SK-N-SH treated with all-trans-retinoic acid at 6 μM for 48 hours (cell line): Measurements from ENCODE around the gene DOCK2.

Experiments used
- ATAC-seq: fragments of 200-7000 bp; cut with Tn5 transposase; 3 replicates; pipeline ENCODE4 v1.9.1; 2020; ENCODE audit warnings: mild to moderate bottlenecking, moderate library complexity
- ARNTL ChIP-seq: fragments of 450-650 bp; formaldehyde crosslinking; IDR thresholded peaks from 2 replicates; pipeline ENCODE4 v1.5.0; 2020; ENCODE audit warnings: low read depth, mild to moderate bottlenecking, moderate library complexity, borderline replicate concordance
- BACH2 ChIP-seq: fragments of 250-450 bp; sonication (Bioruptor Pico); IDR thresholded peaks from 2 replicates; pipeline ENCODE4 v1.9.0; 2021; ENCODE audit warnings: mild to moderate bottlenecking, borderline replicate concordance
- CSDC2 ChIP-seq: fragments of 250-450 bp; sonication (Bioruptor Pico); IDR thresholded peaks from 2 replicates; pipeline ENCODE4 v1.5.0; 2020; ENCODE audit warnings: mild to moderate bottlenecking, moderate library complexity
- GLIS3 ChIP-seq: fragments of 250-450 bp; sonication (Bioruptor Pico); IDR thresholded peaks from 2 replicates; pipeline ENCODE4 v1.5.0; 2020; ENCODE audit warnings: mild to moderate bottlenecking, moderate library complexity
- ISL1 ChIP-seq: fragments of 250-450 bp; sonication (Bioruptor Pico); IDR thresholded peaks from 2 replicates; pipeline ENCODE4 v2.1.2; 2022; ENCODE audit warnings: mild to moderate bottlenecking, moderate library complexity
- OSR1 ChIP-seq: fragments of 250-450 bp; sonication (Bioruptor Pico); IDR thresholded peaks from 2 replicates; pipeline ENCODE4 v1.8.0; 2022; ENCODE audit warnings: moderate library complexity, mild to moderate bottlenecking, inconsistent platforms
- PPARA ChIP-seq: fragments of 250-450 bp; sonication (Bioruptor Pico); IDR thresholded peaks from 2 replicates; pipeline ENCODE4 v1.5.0; 2020; ENCODE audit warnings: mild to moderate bottlenecking, borderline replicate concordance
- SNAI2 ChIP-seq: fragments of 250-450 bp; sonication (Bioruptor Pico); IDR thresholded peaks from 2 replicates; pipeline ENCODE4 v1.5.0; 2020; ENCODE audit warnings: mild to moderate bottlenecking, moderate library complexity
- TCF4 ChIP-seq: fragments of 250-450 bp; sonication (Bioruptor Pico); IDR thresholded peaks from 2 replicates; pipeline ENCODE4 v1.8.0; 2021; ENCODE audit warnings: mild to moderate bottlenecking, moderate library complexity, borderline replicate concordance
- TOX ChIP-seq: fragments of 250-450 bp; sonication (Bioruptor Pico); IDR thresholded peaks from 2 replicates; pipeline ENCODE4 v1.8.0; 2021; ENCODE audit warnings: mild to moderate bottlenecking, moderate library complexity, borderline replicate concordance
- ZC3H10 ChIP-seq: fragments of 250-450 bp; sonication (Bioruptor Pico); IDR thresholded peaks from 2 replicates; pipeline ENCODE4 v1.5.1; 2021; ENCODE audit warnings: mild to moderate bottlenecking, moderate library complexity
- ZNF70 ChIP-seq: fragments of 450-650 bp; formaldehyde crosslinking; IDR thresholded peaks from 2 replicates; pipeline ENCODE4 v1.5.0; 2020; ENCODE audit warnings: mild to moderate bottlenecking, moderate library complexity
- ZNF8 ChIP-seq: fragments of 450-650 bp; formaldehyde crosslinking; IDR thresholded peaks from 2 replicates; pipeline ENCODE4 v1.5.0; 2020; ENCODE audit warnings: mild to moderate bottlenecking, moderate library complexity
- TF ChIP-seq, protein P1 (sequence below): fragments of 250-450 bp; sonication (Bioruptor Pico); IDR thresholded peaks from 2 replicates; pipeline ENCODE4 v1.8.0; 2021; ENCODE audit warnings: low read depth, mild to moderate bottlenecking, moderate library complexity, borderline replicate concordance
- TF ChIP-seq, protein P2 (sequence below): fragments of 250-450 bp; sonication (Bioruptor Pico); IDR thresholded peaks from 2 replicates; pipeline ENCODE4 v1.8.0; 2020; ENCODE audit warnings: mild to moderate bottlenecking, moderate library complexity, borderline replicate concordance

Gene DOCK2

GRCh38 chr5:170131235-170131634, 494.2 kb downstream of the DOCK2 start:
- TF ChIP-seq PPARA (CRISPR knock-in tag) (no peak), TOX (CRISPR knock-in tag) (no peak), GLIS3 (CRISPR knock-in tag) (no peak), ZNF8 (no peak), CSDC2 (CRISPR knock-in tag) (no peak), OSR1 (CRISPR knock-in tag) (no peak), ISL1 (CRISPR knock-in tag) (no peak), ARNTL (CRISPR knock-in tag) (no peak), BACH2 (CRISPR knock-in tag) (no peak), ZNF70 (no peak)
- TF ChIP-seq, protein P1, sequence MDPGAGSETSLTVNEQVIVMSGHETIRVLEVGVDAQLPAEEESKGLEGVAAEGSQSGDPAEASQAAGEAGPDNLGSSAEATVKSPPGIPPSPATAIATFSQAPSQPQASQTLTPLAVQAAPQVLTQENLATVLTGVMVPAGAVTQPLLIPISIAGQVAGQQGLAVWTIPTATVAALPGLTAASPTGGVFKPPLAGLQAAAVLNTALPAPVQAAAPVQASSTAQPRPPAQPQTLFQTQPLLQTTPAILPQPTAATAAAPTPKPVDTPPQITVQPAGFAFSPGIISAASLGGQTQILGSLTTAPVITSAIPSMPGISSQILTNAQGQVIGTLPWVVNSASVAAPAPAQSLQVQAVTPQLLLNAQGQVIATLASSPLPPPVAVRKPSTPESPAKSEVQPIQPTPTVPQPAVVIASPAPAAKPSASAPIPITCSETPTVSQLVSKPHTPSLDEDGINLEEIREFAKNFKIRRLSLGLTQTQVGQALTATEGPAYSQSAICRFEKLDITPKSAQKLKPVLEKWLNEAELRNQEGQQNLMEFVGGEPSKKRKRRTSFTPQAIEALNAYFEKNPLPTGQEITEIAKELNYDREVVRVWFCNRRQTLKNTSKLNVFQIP (CRISPR knock-in tag), result no peak
- TF ChIP-seq, protein P2, sequence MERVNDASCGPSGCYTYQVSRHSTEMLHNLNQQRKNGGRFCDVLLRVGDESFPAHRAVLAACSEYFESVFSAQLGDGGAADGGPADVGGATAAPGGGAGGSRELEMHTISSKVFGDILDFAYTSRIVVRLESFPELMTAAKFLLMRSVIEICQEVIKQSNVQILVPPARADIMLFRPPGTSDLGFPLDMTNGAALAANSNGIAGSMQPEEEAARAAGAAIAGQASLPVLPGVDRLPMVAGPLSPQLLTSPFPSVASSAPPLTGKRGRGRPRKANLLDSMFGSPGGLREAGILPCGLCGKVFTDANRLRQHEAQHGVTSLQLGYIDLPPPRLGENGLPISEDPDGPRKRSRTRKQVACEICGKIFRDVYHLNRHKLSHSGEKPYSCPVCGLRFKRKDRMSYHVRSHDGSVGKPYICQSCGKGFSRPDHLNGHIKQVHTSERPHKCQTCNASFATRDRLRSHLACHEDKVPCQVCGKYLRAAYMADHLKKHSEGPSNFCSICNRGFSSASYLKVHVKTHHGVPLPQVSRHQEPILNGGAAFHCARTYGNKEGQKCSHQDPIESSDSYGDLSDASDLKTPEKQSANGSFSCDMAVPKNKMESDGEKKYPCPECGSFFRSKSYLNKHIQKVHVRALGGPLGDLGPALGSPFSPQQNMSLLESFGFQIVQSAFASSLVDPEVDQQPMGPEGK (CRISPR knock-in tag), result no peak
- no peak for ATAC-seq

DNA sequence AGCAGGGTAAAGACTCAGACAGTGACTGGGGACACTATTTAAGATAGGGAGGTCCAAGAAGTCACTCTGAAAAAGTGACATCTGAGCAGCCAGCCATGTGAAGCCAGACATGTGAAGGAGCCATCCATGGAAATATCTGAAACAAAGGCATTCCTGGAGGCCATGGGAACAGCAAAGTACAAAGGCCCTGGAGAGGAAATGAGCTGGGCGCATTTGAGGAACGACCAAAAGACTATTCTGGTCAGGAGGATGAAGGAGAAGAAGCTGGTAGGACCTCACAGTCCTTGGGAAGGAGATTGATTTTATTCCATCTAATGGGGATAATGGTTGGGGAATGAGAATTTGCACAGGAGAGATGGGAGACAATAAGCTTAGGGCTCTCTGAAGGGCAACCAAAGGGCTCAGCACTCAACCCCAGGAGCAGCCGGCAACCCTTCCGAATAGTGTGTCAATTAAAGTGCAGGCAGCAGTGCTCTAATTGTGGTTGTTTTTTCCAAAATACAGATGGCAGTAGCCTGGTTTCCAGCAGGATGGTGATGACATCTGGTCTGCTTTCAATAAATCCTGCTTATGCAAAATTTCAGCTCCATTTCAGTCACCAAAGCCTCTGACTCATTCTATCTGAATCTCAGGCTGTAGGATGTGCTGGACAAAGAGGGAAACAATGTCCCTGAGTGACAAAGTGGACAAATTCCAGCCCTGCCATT, 495.3 kb downstream of the DOCK2 start:
- peak; percentile 98 for ATAC-seq
- TF ChIP-seq SNAI2 (peak; percentile 62; the same call in 1 of the 2 replicates), ZC3H10 (CRISPR knock-in tag) (no peak), TCF4 (CRISPR knock-in tag) (peak; percentile 76), ISL1 (CRISPR knock-in tag) (peak; percentile 65)
- TF ChIP-seq, protein P1 (CRISPR knock-in tag), result no peak
